HEK293 (cell line): Measurements from ENCODE around the gene TOP2A.

Experiments used
- MEIS1 ChIP-seq: sonication (generic); formaldehyde crosslinking; IDR thresholded peaks from 2 replicates; pipeline ENCODE4 v1.8.1; 2022; ENCODE audit warnings: missing genetic modification reagents, mild to moderate bottlenecking, borderline replicate concordance
- SP7 ChIP-seq: fragments of 450-650 bp; formaldehyde crosslinking; IDR thresholded peaks from 2 replicates; pipeline ENCODE4 v1.5.1; 2016; ENCODE audit warnings: missing biosample characterization, missing genetic modification characterization
- ZNF10 ChIP-seq: fragments of 450-650 bp; formaldehyde crosslinking; IDR thresholded peaks from 2 replicates; pipeline ENCODE4 v1.5.1; 2017; ENCODE audit warnings: missing biosample characterization, missing genetic modification characterization
- ZNF157 ChIP-seq: fragments of 450-650 bp; formaldehyde crosslinking; IDR thresholded peaks from 2 replicates; pipeline ENCODE4 v1.5.1; 2016; ENCODE audit warnings: missing biosample characterization, missing genetic modification characterization
- ZNF23 ChIP-seq: fragments of 450-650 bp; formaldehyde crosslinking; IDR thresholded peaks from 2 replicates; pipeline ENCODE4 v1.5.1; 2016; ENCODE audit warnings: missing biosample characterization, missing genetic modification characterization, borderline replicate concordance
- ZNF274 ChIP-seq, 2 experiments: fragments of 200-500 bp in 1 of 2; fragments of 450-650 bp in 1 of 2; sonication (Bioruptor generic) in 1 of 2; formaldehyde crosslinking in 1 of 2; IDR thresholded peaks; 2 replicates each; pipeline versions ENCODE4 v1.5.1 to v1.6.1; 2014 to 2016; ENCODE audit warnings: borderline replicate concordance in 1 of 2, inconsistent platforms in 1 of 2, low read length in 1 of 2, missing biosample characterization in 1 of 2, missing genetic modification characterization in 1 of 2
- ZNF510 ChIP-seq: fragments of 450-650 bp; formaldehyde crosslinking; IDR thresholded peaks from 2 replicates; pipeline ENCODE4 v1.5.1; 2018; ENCODE audit warnings: mild to moderate bottlenecking, missing genetic modification characterization, missing biosample characterization; ENCODE audit not compliant: insufficient replicate concordance
- ZNF558 ChIP-seq: fragments of 450-650 bp; formaldehyde crosslinking; IDR thresholded peaks from 2 replicates; pipeline ENCODE4 v1.5.1; 2016; ENCODE audit warnings: missing biosample characterization, missing genetic modification characterization
- TF ChIP-seq, protein P1 (sequence below): fragments of 450-650 bp; formaldehyde crosslinking; IDR thresholded peaks from 2 replicates; pipeline ENCODE4 v1.5.1; 2016; ENCODE audit warnings: missing biosample characterization, missing genetic modification characterization
- TF ChIP-seq, protein P2 (sequence below): fragments of 450-650 bp; formaldehyde crosslinking; IDR thresholded peaks from 2 replicates; pipeline ENCODE4 v1.5.1; 2016; ENCODE audit warnings: missing biosample characterization, missing genetic modification characterization
- TF ChIP-seq, protein P3 (sequence below): fragments of 450-650 bp; formaldehyde crosslinking; IDR thresholded peaks from 2 replicates; pipeline ENCODE4 v1.5.1; 2016; ENCODE audit warnings: missing biosample characterization, missing genetic modification characterization
- TF ChIP-seq, protein P4 (sequence below): fragments of 450-650 bp; formaldehyde crosslinking; IDR thresholded peaks from 2 replicates; pipeline ENCODE4 v1.5.1; 2016; ENCODE audit warnings: missing biosample characterization, missing genetic modification characterization

DNA sequence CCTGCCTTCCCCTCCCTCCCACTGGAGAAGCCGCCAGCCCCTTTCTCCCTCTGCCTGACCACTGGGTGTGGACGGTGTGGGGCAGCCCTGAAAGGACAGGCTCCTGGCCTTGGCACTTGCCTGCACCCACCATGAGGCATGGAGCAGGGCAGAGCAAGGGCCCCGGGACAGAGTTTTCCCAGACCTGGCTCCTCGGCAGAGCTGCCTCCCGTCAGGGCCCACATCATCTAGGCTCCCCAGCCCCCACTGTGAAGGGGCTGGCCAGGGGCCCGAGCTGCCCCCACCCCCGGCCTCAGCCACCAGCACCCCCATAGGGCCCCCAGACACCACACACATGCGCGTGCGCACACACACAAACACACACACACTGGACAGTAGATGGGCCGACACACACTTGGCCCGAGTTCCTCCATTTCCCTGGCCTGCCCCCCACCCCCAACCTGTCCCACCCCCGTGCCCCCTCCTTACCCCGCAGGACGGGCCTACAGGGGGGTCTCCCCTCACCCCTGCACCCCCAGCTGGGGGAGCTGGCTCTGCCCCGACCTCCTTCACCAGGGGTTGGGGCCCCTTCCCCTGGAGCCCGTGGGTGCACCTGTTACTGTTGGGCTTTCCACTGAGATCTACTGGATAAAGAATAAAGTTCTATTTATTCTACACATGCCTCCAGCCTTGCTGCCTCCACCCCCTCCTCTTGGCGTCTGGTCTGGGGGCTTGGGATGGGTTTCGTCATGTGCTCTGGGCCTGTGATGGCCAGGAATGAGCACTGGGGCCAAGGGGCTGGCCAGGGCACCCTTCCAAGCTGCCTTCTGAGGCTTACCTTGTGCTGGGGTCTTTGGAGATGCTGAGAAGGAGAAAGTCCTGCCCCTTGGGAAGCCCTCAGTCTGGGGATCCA is 60.5 kb downstream of the TOP2A start:
- no peak for TF ChIP-seq ZNF558 (tag by site-specific recombination)
- no peak for TF ChIP-seq ZNF23 (tag by site-specific recombination)
- TF ChIP-seq, protein P1, sequence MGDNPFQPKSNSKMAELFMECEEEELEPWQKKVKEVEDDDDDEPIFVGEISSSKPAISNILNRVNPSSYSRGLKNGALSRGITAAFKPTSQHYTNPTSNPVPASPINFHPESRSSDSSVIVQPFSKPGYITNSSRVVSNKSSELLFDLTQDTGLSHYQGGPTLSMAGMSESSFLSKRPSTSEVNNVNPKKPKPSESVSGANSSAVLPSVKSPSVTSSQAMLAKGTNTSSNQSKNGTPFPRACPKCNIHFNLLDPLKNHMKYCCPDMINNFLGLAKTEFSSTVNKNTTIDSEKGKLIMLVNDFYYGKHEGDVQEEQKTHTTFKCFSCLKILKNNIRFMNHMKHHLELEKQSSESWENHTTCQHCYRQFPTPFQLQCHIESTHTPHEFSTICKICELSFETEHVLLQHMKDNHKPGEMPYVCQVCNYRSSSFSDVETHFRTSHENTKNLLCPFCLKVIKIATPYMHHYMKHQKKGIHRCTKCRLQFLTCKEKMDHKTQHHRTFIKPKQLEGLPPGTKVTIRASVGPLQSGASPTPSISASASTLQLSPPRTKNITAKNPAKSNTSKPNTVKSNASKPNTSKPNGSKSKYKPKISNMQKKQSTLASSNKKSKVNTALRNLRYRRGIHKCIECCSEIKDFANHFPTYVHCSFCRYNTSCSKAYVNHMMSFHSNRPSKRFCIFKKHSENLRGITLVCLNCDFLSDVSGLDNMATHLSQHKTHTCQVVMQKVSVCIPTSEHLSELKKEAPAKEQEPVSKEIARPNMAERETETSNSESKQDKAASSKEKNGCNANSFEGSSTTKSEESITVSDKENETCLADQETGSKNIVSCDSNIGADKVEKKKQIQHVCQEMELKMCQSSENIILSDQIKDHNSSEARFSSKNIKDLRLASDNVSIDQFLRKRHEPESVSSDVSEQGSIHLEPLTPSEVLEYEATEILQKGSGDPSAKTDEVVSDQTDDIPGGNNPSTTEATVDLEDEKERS: no peak
- no peak for TF ChIP-seq SP7 (tag by site-specific recombination)
- TF ChIP-seq, protein P2, sequence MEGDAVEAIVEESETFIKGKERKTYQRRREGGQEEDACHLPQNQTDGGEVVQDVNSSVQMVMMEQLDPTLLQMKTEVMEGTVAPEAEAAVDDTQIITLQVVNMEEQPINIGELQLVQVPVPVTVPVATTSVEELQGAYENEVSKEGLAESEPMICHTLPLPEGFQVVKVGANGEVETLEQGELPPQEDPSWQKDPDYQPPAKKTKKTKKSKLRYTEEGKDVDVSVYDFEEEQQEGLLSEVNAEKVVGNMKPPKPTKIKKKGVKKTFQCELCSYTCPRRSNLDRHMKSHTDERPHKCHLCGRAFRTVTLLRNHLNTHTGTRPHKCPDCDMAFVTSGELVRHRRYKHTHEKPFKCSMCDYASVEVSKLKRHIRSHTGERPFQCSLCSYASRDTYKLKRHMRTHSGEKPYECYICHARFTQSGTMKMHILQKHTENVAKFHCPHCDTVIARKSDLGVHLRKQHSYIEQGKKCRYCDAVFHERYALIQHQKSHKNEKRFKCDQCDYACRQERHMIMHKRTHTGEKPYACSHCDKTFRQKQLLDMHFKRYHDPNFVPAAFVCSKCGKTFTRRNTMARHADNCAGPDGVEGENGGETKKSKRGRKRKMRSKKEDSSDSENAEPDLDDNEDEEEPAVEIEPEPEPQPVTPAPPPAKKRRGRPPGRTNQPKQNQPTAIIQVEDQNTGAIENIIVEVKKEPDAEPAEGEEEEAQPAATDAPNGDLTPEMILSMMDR (tag by site-specific recombination): no peak
- TF ChIP-seq ZNF274 (IDR thresholded peaks at IDR 0.05; ENCODE audit: low read length): no peak
- no peak for TF ChIP-seq ZNF274 (tag by site-specific recombination; IDR thresholded peaks at IDR 0.05; ENCODE audit: borderline replicate concordance)
- TF ChIP-seq ZNF157 (tag by site-specific recombination): no peak
- TF ChIP-seq, protein P3, sequence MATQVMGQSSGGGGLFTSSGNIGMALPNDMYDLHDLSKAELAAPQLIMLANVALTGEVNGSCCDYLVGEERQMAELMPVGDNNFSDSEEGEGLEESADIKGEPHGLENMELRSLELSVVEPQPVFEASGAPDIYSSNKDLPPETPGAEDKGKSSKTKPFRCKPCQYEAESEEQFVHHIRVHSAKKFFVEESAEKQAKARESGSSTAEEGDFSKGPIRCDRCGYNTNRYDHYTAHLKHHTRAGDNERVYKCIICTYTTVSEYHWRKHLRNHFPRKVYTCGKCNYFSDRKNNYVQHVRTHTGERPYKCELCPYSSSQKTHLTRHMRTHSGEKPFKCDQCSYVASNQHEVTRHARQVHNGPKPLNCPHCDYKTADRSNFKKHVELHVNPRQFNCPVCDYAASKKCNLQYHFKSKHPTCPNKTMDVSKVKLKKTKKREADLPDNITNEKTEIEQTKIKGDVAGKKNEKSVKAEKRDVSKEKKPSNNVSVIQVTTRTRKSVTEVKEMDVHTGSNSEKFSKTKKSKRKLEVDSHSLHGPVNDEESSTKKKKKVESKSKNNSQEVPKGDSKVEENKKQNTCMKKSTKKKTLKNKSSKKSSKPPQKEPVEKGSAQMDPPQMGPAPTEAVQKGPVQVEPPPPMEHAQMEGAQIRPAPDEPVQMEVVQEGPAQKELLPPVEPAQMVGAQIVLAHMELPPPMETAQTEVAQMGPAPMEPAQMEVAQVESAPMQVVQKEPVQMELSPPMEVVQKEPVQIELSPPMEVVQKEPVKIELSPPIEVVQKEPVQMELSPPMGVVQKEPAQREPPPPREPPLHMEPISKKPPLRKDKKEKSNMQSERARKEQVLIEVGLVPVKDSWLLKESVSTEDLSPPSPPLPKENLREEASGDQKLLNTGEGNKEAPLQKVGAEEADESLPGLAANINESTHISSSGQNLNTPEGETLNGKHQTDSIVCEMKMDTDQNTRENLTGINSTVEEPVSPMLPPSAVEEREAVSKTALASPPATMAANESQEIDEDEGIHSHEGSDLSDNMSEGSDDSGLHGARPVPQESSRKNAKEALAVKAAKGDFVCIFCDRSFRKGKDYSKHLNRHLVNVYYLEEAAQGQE: no peak
- TF ChIP-seq ZNF10 (tag by site-specific recombination): no peak
- TF ChIP-seq, protein P4, sequence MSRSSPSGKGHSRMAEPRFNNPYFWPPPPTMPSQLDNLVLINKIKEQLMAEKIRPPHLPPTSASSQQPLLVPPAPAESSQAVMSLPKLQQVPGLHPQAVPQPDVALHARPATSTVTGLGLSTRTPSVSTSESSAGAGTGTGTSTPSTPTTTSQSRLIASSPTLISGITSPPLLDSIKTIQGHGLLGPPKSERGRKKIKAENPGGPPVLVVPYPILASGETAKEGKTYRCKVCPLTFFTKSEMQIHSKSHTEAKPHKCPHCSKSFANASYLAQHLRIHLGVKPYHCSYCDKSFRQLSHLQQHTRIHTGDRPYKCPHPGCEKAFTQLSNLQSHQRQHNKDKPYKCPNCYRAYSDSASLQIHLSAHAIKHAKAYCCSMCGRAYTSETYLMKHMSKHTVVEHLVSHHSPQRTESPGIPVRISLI (tag by site-specific recombination): no peak
- TF ChIP-seq MEIS1: no peak
- TF ChIP-seq ZNF510 (tag by site-specific recombination): no peak
